ENCODE data around the gene BORA.
"Not testable (repeated sequence)": the region's sequence is repeated elsewhere in the genome, so short reads cannot be mapped to it uniquely, and the experiment has no call there.

Gene BORA

DNA sequence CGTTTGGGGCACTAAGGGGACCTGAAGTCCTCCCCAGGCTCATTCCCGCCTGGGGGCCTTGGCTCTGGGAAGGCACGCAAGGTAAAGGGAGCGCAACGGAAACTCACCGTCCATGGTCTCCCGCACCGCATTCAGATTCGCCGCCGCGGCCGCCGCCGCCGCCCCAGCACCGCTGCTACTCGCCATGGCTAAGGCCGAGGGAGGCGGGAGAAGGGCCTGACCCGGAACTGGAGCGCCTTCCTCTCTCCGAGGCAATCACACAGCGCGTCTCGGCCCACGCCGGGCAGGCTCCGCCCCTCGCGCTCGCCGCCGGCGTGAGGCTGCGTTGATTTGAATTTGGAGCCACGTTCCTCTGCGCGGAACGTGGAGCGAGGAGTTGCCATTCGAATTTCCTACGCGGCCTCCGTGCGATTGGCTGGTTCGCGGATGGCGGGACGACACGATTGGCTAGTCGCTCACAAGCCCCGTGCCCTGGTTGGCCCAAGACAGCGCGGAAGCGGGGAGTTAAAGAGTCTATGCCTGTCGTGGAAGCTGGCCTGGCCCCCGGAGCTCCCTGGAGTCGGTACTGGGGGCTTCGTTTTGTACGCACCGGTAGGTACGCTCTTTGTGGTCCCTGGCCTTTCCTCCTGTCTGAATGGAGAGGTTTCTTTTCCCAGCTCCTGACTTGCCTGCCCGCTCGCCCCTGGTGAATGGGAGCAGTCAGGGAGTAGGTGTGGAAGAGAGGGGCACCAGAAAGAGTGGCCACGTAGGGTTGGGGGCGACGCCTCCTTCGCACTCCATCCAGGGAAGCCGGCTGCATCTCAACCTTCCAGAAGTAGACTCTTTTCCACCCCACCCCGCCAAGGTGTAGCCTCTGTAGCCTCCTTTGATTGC is at the start of gene BORA, which contains the start of gene MZT1:
BORA (plus strand) TSS at position 507 of the 873 bp plus-strand sequence. CDS start 1,018 bp downstream, outside the sequence.
MZT1 (minus strand) TSS at position 213 of the 873 bp plus-strand sequence; CDS start at position 186, 27 bp downstream.
- DNase-seq (ENCODE audit: low read depth in 2 of 2) = peak; percentile 91 to 94

DNA sequence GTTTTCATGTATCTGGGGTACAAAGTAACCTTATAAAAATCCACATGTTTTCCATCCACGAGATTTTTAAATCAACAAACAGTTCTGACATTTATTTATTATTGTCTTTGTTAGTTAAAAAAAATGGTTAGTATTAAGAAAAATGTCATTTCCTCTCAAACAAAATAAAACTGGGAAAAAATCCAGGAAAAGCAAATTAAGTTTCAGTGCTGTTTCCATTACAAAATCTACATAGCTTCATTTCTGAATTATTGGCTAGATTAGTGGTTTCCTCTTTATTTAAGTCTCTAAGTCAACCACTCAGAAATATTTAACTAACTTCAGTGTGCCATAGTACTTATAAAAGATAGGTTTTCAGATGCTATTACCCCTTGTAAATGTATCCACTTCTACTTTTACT is 49.4 kb upstream of the BORA start:
- no peak for DNase-seq (ENCODE audit: low read depth in 2 of 2)

DNA sequence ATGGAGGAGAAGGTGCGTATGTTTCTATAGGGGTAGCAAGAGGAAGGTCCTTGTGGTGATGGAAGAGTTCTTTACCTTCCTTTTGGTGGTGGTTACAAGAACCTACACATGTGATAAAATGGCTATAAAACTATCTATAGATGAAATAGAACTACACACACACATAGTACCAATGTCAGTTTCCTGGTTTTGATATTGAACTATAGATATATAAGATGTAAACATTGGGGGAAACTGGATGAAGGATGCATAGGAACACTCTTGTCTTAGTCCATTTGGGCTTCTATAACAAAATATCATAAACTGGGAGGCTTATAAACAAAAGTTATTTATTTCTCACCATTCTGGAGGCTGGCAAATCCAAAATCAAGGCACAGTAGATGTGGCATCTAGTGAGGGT is 47.4 kb upstream of the BORA start:
- DNase-seq (ENCODE audit: low read depth in 2 of 2) = no peak

DNA sequence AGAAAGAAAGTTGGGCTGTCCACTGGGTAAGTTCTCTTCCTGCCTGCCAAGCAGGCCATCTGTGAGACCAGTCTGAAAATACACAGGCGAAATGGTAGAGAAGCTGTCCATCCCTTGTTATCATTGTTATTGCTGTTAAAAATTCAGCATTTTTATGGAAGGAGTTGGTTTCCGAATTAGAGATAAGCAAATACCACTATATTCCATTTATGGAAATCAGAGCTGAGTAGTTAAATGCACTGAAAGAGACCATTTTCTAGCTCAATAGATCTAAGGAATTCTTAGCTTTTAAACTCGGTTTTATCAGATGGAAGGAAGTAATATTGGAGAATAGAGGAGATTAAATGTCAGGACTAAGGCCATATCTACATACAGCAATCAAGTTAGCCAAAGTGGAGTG is 41.0 kb upstream of the BORA start:
- DNase-seq (ENCODE audit: low read depth in 2 of 2) = no peak

DNA sequence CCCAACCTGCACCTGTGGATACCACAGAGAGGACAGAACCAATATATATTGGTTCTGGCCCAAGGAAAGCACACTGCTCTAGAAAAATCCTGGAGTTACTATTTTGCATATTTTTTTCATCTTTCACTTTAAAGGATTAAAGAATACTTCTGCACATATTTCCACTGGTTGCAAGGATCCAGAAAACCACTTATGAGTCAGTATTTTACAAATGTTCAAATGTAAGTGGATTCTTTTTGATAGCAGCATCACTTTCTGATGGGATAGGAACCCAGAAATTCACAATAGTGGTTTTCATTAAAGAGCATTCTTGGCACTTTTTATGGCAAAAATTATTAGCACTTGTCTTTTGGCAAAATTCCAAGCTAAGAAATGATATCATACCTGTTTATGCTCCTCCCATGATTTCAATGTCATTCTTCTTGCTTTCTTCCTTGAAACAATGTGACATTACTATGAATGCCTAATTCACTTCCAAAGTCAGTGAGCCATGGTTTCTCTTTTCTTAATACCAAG is 38.5 kb upstream of the BORA start:
- no peak for DNase-seq (ENCODE audit: low read depth in 2 of 2)

DNA sequence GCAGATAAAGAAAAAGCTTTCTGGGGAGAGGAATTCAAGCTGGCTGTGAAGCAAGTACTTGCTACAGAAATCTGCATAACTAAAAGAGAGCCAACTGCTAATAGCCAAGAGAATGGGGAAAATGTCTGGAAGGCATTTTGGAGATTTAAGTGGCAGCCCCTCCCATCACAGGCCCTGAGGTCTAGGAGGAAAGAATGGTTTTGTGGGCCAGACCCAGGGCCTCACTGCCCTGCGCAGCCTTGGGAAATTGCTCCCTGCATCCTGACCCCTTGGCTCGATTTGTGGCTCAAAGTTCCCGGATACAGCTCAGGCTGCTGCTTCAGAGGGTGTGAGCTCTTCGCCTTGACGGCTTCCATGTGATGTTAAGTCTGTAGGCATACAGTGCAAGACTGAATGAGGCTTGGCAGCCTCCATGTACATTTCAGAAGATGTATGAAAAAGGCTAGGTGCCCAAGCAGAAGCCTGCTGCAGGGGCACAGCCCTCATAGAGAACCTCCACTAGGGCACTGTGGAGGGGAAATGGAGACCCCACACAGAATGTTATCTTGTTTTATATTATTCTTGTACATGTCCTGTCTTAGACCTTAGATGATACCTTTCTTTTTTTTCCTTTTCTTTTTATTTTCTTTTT is 34.7 kb upstream of the BORA start:
- no peak for DNase-seq (ENCODE audit: low read depth in 2 of 2)

DNA sequence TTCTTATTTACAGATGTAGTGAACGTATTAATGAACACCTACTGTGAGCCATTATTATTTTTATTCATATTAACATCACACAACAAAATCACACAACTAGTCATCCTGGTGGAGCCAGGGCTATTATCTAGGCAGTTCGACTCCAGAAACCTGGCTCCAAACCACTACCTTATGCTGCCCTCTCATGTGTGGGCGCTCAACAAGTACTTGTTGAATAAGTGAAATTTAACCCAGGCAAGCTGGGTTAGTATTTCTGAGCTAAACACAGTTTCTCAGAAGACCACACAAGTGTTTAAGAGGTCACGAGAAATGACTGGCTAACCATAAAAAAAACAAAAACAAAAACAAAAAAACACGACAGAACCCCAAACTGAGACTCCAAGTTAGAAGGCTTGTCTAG is 33.9 kb upstream of the BORA start:
- no peak for DNase-seq (ENCODE audit: low read depth in 2 of 2)

DNA sequence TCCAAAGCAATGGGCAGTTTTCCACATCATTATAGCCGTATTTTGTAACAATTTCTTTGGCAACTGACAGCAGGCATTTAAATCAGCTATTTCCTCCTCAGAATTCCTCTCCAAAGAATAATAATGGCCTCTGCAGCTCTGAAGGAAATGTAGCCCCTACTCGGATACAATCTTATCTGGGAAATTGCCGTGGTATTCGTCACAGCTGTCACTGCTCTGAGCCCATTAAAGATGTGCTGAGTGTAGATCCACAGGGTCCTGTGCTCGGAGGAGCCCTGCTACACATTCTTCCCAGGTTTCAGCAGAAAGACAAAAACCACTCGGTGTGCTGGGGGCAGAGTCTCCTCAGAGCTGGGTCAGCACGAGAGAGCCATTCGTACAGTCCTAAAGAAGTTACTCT is 33.4 kb upstream of the BORA start:
- DNase-seq (ENCODE audit: low read depth in 2 of 2) = no peak

DNA sequence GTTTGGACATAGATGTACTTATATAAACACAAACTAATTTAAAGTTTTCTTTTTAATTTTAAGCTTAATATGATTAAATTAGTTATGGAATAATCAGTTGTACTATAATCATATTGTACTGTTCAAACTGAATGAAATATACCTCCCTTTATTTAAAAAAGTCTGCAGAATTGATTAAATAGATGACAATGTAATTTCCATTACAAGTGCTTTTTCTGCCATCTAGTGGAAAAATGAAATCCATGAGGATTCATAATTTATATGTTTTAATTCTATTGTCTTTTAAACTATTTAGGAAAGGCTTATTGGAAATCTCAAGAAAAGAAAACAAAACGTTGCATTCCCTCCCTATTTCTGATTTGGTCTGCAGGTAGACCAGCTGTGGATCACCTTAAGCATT is 31.1 kb upstream of the BORA start:
- no peak for DNase-seq (ENCODE audit: low read depth in 2 of 2)

DNA sequence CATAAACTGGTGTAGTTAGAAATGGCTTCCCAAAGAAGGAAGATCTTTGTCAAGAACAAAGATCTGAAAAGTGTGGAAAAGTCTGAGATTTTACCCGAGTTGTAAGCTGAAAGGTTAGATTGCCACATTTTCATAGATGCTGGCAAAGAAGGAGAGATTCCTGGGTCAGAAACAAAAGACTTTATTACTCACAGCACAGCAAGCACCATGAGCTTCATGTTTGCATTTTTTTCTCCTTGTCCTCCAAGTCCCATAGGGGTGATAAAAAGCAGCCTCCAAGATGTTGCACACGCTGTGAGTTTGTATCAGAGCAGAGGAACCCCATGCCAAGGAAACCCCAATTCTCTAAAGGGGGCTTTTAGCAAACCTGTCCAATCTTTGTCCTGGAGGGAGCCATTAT is 29.6 kb upstream of the BORA start:
- DNase-seq (ENCODE audit: low read depth in 2 of 2) = no peak

DNA sequence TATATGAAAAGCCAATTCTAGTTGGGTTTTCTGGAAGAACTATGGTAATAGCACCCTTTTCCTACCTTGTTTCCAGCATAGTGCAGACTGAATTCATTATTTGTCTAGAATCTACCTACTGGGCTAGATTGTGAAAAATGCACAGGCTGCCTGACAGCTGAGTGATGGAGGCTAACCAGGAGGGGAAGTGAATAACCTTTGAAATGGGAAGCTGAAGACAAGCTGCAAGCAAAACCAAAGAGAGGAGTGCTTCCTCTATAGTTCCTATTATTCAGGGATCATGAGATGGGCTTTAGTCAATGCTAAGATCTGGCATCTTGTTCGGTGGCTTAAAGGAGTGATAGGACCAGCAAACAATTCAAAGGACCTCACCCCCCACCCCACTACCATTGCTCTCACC is 27.2 kb upstream of the BORA start:
- no peak for DNase-seq (ENCODE audit: low read depth in 2 of 2)

DNA sequence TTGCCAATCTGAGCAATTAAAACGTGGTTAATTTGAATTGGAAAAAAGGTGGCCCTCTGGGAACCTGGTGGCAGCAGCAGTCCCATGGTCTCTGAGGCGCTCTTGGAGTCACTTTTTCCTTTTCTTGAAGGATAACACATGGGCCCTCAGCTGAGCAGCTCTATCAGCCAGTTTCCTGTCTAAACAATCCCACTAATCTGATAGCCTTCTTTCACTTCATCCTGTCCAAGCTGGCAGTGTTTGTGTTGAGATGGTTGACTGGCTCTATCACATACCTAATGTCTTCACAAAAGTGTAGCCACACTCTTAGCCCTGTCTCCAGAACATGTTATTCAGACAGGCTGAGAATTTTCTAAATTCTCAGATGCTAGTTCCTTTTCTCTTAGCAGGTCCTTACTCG is 10.9 kb upstream of the BORA start:
- DNase-seq (ENCODE audit: low read depth in 2 of 2) = no peak

DNA sequence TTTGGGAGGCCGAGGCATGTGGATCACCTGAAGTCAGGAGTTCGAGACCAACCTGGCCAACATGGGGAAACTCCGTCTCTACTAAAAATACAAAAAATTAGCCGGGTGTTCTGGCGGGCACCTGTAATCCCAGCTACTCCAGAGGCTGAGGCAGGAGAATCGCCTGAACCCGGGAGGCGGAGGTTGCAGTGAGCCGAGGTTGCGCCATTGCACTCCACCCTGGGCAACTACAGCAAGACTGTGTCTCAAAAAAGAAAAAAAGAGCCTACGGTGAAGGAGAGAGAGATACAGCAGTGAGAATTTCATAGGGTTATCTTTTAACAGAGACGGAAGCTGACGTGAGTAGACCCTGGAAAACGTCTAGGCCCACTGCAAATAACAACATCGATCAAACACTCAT is 1.5 kb upstream of the BORA start:
- DNase-seq (ENCODE audit: low read depth in 2 of 2) = not testable (repeated sequence)

DNA sequence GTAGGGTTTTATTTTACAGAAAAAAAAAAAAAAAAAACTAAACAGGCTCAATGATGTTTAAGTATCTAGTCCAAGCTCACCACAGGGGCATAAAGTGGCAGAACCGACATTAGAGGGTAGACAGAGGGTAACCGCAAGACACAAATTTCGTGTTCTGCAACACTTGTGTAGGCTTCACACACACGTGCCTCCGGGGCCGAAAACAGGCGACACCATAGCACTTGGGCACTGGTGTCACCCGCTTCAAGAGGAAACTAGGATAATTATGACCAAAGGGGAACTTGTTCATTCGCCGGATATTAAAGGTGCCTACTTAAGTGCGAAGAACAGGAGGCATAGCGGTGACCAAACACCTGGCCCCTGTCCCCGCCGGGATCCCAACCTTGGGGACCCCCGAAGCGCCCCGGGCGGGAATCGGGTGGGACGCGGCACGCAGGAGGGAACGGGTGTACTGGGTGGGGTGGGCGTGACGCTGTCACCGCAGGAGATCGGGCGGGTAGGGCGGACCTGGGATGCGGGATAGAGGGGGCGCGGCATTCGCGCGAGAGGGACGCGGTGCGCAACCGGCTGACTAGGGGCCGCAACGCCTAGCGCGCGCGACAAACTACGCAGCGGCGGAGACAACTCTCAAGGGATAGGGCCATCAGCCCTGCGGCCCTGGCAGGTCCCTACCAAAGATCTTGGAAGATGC is 852 bp upstream of the BORA start:
- DNase-seq (ENCODE audit: low read depth in 2 of 2) = no peak

DNA sequence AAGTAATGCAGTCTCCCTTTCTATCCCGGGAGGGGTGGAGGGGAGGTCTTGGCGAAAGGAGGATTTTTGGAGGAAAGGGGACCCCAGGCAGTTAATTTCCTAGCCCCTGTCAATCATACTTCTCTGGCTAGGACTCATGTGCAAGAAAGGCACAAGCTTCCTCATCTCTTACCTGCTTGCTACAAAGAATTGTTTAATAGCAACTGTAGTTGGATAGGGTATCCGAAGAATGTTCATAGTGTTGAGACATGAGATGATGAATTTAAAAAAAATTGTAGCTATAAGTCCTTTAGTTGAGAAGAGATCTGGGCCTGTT is 525 bp downstream of the BORA start:
- DNase-seq (ENCODE audit: low read depth in 2 of 2) = no peak

DNA sequence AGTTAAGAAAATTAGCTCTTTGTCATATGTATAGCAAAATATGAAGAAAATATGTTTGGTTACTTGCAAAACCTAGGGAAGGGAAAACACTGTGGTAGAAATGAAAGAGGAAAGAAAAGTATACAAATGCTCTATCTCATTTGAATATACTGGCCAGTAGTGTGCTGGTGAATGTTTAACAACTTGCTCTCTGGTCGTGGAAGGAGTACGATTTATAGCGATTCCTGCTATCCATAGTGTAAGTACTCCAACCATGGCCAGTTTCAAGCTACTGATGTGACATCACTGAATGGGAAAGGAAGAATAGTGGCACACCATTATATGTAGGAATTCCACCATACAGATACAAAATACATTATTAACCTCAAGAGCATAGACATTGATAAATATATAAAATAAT is 9.3 kb downstream of the BORA start:
- DNase-seq (ENCODE audit: low read depth in 2 of 2) = no peak

DNA sequence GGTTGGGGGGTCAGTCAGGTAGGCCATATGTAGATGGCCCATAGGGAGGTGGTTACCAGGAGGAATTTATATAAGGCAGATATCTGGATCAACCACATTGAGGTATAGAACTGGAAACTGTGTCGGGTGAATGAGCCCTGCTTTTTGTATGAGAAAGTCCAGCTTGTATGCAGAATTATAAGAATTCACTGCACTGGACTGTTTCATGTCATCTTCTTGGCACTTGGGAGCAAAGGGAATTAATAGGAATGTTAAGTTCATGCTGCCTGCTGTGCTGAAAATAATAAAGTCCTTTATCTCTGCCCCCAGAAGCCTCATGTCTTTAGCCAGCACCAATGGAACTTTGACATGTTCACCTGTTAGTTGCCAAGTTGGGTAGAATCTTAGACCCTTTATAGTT is 12.3 kb downstream of the BORA start:
- no peak for DNase-seq (ENCODE audit: low read depth in 2 of 2)

DNA sequence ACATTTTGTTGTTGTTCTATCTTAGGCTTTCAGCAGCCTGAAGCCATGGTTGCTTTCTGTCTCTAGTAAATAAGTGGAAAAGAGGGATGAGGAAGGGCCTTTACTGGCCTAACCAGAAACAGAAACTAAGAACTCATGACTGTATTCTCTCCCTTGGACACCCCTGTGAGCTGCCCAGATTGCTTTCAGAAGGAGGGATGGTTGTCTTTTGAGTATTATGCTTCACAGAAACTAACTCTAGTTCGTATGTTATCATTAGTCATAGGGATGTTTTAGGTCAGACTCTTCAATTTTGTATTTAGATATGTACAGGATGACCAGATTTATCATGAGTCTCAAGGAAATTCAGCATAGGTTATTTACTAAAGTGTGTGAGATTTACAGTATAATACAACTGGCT is 17.5 kb downstream of the BORA start:
- DNase-seq (ENCODE audit: low read depth in 2 of 2) = no peak

DNA sequence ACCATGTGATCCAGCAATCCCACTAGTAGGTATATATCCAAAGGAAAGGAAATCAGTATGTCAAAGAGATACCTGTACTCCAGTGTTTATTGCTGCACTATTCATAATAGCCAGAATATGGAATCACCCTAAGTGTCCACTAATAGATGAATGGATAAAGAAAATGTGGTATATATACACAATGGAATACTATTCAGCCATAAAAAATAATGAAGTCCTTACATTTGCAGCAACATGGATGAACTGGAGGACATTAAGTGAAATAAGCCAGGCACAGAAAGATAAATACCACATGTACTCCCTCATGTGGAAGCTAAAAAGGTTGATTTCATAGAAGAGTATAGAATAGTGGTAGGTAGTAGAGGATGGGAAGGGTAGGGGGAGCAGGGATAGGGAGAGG is 23.5 kb downstream of the BORA start:
- no peak for DNase-seq (ENCODE audit: low read depth in 2 of 2)

DNA sequence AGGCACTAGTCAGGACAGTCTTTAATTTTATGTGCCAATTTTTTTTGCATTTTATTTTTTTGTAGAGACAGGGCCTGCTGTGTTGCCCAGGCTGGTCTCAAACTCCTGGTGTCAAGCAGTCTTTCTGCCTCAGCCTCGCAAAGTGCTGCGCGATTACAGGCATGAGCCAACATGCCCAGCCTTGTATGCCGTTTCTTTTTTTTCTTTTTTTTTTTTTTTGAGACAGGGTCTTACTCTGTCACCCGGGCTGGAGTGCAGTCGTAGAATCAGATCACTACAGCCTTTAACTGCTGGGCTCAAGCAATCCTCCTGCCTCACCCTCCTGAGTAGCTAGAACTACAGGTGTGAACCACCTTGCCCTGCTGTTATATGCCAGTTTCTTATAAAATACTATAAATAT is 26.4 kb downstream of the BORA start:
- DNase-seq (ENCODE audit: low read depth in 2 of 2) = no peak

DNA sequence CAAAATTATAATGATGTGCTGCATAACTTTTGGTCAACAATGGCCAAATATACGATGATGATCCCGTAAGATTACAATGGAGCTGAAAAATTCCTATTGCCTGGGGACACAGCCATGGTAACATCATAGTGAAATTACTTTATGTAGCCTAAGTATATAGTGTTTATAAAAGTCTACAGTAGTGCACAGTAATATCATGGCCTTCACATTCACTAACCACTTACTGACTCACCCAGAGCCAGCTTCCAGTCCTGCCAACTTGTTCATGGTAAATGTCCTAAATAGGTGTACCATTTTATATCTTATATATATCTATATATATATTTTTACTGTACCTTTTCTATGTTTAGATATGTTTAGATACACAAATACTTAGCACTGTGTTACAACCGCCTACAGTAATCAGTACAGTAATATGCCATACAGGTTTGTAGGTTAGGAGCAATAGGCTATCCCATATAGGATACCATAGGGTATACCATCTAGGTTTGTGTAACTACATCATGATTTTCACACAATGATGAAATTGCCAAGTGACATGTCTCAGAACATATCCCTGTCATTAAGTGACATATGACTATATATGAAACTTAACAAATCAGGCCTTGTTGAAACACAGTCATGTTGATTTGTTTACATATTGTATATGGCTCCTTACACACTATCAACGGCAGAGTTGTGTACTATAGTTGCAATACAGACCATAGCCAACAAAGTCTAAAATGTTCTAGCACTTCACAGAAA is 30.2 kb downstream of the BORA start:
- DNase-seq (ENCODE audit: low read depth in 2 of 2) = no peak

DNA sequence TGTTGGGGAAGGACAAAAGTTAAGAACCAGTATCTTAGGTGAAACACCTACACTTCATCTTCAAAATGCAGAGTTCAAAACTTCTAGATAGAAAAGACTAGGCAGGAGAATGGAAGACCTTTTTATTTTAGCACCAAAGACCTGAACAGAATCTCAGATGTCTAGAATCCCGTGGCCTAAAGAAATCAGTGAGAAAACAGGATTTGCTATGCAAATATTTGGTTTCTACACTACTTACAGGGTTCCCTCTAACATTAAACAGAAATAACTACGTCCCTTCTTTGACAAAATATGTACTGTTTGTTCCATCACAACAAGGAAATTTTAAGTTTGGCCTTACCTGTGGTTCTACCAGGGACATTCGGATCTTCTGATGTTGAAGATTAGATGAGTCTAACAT is 32.5 kb downstream of the BORA start:
- no peak for DNase-seq (ENCODE audit: low read depth in 2 of 2)

Data from stimulated activated CD8-positive, alpha-beta memory T cell treated with anti-CD3 and anti-CD28 coated beads, Interleukin-15, amount 100 ng/mL, for 4 hours (primary cell).